ENCODE data around the gene DOCK2.

- TF ChIP-seq CTCF (IDR thresholded peaks at IDR 0.05), result no peak
- no peak for TF ChIP-seq POLR2A (IDR thresholded peaks at IDR 0.05)
Observed at GRCh38 chr5:169777159-169777558, 140.1 kb downstream of the DOCK2 start.
